ENCODE measurements around the gene DPH5.

Gene DPH5

DNA sequence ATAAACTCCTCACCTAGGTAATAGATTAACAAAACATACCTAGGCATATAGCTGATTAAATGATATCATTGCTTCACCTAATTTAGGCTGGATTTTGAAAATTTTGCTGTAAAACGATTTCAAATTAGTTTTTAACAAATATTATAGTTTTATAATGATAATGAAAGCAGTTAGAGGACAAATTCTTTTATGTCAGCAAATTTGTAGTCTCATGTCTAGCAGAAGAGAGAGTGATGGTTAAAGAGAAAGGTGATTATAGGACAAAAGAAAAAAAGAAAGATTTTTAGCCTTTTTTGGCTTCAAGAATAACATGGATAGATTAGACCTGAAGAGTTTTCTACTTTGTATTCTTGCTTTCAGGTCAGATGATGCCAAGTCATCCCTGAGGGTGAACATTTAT is 3.6 kb upstream of the DPH5 start:
- DNase-seq = no peak

DNA sequence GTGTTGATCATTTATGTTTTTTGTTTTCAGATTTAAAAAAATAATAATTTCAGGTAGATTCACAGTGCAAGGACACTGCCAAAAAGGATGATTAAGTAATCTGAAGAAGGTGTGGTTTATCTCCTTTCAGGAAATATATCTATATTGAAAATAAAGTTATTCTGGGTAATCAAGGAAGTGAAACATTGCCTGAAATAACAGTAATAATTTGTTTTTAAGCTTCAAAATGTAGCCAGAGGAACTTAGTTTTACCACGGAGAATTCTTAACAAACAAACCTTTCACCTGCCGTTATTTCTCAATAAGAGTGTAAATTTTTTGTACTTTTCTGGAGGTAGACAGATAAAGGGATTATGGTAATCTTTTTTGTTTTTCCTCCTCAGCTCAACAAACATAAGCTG is 2.9 kb upstream of the DPH5 start:
- no peak for DNase-seq

DNA sequence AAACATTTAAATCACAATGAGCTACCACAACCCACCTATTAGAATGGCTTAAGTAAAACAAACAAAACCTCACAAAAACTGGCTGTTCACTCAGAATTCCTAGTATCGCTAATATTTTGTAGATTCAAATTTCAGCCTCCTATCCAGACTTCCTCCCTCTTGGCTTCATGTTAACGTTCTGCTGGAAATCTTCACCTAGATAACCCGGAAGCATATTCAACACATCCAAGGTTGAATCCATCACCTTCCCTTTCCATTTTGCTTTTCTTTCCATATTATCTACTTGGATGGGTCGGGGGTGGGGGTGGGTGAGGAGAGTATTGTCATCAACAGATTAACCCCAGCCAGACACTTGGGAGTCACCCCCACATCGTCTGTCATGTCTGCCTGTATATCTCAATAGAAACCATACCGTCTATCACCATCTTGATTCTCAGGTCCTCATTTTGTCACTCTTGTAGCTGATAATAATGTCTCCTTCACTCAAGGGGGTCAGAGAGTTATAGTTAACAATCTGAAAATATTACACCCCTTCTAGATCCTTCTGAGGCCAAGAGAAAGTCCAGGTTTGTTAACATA is 1.7 kb upstream of the DPH5 start:
- no peak for DNase-seq

DNA sequence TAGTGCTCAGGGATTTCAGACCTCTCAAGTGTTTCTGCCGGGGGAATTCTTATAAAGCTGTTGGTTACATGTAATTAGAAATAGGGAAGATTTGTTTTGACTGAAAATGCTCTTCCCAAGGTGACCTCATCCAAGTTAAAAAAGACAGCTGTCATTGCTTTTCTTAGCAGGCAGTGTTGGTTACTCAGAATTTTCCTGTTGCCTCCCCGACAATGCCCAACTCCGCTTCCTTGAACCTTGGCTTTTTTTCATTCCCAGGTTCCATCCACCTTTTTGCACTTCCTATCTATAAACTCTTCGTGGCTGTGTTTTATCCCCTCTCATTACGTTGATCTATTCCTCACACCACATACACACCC is 825 bp upstream of the DPH5 start:
- no peak for DNase-seq

DNA sequence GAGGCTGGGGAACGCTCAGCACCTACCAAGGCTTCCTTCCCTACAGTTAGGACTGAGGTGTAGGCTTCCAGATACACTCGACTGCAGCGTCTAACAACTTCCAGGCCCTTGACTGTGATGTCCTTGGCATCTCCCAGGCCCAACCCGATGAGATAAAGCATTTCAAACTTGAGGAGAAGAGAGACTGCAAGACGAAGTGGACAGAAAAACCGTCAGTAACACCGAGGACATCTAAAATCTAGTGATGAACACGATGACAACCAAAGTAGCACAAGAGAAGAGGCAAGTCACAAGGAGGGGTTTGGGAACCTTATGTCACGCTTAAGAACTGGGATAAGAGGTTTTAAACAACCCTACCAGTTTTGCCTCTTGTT is 314 bp downstream of the DPH5 start:
- DNase-seq = no peak

DNA sequence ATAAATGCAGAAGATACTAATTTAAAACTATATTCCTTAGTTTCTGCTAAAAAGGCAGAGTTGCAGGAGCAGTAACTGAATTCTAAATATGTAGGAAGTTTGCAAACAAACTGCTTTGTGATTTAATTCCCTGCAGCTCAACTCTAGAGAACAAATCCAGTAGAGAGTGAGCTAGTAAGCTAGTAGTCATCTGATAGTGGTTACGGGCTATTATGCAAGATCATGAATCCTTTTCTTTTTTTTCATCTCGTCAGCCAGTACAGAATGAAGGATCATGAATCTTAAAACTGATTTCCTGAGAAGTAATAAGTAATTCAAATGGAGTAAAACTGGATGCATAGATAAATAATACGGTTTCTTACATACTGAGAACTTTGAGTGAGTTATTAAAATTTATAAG is 3.3 kb downstream of the DPH5 start:
- no peak for DNase-seq

DNA sequence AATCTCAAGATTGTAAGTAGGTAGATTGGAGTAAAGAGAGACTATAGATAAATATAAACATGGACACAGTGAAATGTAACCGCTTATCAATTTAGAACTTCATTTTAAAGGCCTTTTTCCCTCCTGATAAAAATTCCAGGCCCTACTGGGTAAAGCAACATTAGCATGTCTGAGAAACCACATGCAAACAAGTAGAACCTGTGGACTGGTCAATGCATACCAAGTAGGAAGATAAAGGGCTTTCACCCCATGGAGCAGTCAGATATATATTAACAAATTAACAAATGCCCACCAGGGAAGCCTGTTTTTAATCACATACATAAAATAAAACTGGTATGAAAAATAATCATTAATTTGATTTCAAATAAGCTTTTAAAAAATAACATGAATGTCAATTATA is 8.1 kb downstream of the DPH5 start:
- DNase-seq = no peak

DNA sequence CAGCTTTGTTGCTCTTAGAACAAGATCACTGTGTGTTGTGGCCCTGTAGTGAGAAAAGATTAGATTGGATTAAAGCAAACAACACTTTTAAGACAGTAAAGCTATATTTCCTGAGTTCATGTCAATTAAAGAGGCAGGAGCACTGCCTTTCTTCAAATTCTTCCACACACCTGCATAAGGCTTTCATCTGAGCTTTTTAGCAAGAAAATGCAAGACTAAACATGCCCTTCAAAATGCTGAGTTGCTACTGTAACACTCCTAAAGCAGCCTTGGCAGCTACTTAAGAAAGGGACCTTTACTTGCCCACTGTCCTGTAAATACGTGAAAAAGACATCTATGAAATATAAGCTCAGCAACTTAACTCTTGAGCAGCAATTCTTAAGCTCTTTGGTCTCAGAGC is 11.8 kb downstream of the DPH5 start:
- DNase-seq = no peak

DNA sequence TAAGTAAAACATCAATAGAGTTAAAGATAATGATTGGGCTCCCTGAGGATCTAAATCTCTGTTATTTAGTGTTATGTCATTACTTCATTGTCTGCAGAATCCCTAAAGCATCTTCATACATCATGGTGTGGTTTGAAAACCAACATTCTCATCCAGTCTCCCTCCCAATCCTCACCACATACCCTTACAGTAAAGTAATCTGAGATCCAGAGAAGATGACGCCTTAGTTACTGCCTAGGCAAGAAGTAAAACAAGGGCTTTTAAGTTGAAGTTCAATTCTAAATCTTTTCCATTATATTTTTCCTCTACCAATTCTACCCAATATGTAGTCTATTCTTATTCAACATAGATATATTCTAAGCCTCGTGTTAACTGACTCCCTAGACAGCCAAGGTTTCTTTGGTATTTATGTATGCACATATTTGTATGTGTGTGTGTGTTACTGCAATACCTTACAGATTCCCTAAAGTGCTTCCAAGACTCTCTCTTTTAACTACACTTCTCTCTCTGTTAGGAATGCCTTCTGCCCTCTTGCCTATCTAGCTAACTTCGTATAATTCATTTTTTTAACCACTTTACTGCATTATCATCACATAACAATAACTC is 17.3 kb downstream of the DPH5 start:
- DNase-seq = no peak

DNA sequence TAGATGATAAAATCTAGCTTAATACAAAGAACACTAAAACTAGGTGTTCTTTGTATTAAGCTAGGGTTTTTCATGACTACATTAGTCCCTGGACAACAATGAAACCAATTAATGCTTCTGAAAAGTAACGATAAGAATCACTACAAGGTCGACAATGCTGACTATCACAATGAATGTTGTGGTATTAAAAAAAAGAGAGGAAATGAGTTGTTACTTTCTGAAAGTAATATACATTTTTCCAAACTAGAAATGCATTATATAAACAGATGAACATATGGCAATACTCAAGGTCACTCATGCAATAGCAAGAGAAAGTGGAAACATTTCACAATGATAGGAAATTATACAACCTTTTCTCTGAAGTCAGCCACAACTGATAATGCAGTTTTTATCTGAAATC is 19.0 kb downstream of the DPH5 start:
- DNase-seq = no peak

DNA sequence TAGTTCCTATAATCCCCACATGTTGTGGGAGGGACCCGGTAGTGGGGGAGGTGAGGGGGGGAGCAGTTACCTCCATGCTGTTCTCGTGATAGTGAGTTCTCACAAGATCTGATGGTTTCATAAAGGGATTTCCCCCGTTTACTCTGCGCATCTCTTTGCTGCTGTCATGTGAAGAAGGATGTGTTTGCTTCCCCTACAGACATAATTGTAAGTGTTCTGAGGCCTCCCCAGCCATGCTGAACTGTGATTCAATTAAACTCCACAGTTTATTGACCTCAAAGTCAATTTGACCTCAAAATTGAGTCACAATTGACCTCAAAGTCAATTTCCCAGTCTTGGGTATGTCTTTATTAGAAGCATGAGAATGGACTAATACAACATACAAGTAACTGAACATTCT is 19.7 kb downstream of the DPH5 start:
- no peak for DNase-seq

DNA sequence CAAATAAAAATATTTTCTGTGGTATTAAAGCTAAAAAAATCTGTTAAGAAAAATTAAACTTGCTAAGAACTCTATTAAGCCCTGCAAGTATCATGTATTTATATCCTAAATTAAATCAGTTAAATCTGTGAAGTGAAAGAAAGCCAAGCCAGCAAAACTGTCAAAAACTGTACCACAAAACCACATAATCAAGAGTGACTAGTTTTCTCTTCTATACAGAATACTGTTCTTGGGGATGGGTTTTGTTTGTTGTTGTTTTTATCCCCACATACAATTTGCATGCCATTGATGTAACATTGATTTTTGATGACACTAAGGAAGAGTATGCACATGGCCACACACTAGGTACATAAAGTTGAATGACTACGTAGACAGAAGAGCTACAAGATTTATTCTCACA is 20.4 kb downstream of the DPH5 start:
- no peak for DNase-seq

DNA sequence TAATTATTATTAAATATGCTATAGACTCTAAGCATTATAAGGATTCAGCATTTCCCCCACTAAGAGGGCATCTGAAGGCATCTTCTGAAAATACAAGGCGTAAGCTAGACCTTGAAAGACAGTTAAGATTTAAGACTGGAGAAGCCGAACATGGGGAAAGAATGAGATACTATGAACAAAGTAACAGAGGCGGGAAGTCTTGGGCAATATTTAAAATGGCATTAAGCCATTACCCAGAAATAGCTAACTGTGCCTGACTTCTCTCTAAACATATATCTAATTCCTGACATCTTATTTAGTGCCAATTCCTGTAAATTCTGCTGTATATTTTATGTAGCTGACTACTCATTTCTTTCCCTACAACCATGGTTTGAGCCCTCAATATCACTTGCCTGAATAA is 20.9 kb downstream of the DPH5 start:
- no peak for DNase-seq

DNA sequence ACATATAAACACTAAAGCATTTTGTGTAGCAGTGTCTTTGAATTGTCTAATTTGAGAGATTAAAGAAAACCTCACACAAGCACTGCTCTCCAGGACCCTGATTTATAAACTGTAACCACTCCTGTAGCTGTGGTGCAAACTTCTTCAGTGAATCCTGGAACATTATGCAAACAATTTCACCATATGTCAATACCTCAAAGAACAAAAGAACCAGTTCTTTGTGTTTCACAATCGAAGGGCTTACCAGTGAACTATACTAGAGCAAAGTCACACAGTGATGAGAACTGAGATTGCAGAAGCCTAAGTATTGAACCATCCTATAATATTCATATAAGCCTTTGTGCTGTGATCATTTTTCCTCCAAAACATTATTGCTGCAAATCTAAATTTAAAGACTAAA is 21.5 kb downstream of the DPH5 start:
- DNase-seq = no peak

DNA sequence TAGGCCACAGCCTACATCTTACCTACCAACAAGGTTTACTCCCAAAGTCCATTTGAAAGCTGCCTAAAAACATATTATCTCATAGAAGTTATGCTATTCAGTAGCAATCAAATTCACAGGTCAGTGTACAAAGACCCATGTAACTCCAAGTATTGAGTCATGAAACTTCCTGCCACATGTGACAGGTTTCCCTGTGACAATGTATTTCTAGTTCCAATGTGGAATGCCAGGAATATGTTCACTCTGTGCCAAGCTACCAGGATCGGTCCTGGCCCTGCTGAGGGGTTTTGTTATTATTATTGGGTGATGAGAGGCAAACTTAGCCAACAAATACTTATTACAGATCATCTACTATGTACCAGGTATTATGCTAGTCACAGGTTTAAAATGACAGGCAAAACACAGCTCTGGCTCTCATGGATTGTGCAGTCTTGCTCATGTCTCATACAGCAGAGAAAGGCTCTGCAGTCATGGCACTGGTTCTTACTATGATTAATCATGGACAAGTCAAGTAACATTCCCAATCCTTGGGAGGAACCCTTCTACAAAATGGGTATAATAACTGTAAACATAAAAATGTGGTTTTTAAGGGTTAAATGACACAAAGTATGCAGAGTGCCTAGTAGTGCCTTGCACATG is 22.5 kb downstream of the DPH5 start:
- DNase-seq = no peak

DNA sequence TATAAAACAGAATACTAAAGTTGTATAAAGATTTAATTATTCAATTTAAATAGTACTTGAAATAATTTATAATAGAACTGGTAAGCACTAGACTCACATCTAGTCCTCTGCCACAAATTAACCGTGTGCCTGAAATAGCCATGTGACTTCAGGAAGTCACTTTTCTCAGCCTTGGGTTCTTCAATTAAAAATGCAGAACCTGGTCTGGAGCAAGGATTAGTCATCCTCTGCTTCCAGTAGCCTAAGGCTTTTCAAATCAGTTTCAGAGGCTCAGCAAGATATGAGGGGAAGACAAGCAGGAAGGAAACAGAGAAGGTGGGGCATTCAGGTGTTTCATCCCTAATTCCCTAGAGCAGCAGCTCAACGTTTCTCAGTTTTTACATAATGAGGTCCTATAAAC is 23.0 kb downstream of the DPH5 start:
- DNase-seq = no peak

DNA sequence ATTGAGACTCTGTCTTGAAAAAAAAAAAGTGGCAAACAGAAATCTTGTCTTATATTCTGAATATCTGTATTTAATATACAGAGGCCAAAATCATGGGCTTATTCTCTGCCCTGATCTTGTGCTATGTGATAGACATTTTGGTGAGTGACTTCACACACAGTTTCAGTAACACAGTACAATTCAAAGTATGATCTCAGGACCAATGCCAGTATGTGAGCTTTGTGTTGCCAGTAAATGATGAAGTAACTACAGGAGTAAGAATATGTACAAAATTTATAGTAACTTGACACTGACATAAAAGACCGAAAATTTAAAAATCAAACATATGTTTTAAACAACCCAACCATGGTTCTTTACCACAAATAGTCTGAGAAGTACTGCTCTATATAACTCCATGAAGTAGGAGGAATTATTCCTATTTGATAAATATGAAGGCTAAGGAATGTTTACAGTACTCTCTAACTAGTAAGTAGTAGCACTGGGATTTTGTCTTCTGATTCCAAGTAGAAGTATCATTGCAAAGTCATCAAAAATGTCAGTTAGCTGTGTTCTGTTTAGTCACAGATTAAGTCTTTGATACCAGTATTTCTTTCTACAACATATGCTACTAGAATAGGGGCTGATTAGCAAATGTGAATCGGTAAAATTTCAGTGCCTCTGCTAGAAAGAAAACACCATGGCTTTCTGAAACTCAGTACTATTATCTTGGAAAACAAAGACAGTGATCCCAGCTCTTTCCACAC is 25.3 kb downstream of the DPH5 start:
- no peak for DNase-seq

DNA sequence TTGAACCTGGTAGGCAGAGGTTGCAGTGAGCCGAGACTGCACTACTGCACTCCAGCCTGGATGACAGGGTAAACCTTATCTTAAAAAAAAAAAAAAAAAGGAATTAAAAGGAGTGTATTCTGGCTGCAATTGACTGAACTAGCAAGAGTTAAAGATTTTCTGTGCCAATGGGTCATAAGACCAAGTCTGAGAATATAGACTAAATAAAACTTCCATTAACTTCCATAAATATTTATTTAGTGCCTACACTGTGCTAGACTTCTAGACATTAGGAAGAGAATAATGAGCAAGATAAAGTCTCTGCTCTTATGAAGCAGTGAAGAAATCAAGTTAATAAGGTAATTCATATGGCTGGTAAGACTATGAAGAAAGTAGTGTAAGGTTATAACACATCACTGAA is 27.2 kb downstream of the DPH5 start:
- no peak for DNase-seq

DNA sequence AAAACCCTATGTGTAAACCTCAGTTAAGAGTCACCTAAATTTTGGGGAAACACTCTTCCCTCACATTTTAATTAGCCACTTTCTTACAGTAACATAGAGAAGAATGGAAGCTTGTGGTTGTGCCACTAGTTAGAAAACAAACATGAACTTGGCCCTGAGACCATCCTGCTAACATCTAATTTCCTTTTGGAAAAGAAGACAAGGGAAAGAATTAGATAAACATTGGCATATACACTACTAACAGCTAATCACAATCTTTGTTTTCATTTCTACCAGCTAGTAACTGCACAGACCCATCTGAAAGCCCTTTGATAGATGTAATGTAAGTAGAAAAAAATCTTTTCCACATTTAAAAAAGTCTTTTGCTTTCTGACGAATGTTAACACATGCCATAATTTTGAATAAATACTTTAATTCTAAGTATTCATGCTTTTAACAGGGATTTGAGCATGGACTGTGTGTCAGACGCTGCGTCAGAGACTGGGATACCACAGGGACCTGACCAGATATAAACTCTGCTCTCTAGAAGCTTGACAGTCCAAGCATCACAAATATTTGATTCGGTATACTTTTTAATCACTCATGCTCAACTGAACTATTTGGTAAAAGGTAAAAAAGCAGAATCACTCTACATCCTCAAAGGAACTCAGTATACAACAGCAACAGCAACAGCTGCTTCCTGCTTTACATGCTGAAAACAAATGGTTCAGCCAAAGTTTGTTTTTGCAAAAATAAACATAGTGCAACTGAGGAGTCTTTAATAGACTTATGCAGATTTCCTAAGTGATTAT is 30.2 kb downstream of the DPH5 start:
- DNase-seq = no peak

DNA sequence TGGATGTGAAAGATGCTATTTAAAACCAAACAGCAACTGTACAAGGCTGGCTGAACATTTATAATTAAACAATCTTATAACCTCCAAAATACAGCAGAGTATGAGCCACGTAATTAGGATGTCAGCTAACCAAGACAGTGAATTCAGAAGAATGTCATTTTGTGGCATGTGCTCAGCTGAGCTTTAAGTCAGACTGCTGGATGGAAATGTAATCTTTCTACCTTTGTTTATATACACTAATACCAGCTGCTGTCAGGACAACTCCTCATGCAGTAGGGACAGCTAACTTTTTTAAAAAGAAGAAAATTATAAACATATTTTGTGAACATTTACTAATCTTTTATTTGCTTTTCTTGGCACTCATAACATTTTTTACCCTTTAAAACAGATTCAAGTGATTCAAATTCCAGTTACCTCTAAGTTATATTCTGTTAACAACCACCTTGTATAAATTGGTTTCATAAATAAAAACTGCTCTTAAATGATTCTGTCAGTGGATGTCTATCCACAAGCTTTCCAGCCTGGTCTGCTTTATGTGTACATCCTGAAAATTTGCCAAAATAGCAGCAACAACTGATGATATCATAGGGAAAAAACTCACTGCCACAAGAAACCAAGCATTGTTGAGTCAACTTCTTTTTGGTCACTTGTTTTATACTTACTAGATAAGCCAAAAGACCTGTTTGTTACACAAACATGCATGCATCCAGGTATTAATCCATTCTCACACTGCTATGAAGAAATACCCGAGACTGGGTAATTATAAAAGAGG is 36.1 kb downstream of the DPH5 start:
- DNase-seq = no peak

DNA sequence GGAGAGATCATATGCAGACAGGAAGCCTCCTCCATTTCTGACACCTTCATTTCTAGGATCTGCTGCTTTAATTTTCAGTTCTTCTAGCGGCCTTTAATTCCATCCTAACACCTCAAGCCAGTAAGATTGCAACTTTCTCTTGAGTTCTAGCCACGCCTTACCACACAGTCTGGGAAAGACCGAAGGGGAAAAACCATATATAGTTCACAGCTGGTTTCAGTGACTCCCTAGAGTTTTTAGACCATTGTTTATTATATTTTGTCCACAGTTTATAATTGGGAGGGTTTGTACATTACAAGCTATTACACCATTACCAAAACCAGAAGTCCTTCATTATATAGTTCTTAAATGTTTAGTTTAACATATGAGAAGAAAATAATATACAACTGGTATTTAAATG is 37.5 kb downstream of the DPH5 start:
- no peak for DNase-seq

DNA sequence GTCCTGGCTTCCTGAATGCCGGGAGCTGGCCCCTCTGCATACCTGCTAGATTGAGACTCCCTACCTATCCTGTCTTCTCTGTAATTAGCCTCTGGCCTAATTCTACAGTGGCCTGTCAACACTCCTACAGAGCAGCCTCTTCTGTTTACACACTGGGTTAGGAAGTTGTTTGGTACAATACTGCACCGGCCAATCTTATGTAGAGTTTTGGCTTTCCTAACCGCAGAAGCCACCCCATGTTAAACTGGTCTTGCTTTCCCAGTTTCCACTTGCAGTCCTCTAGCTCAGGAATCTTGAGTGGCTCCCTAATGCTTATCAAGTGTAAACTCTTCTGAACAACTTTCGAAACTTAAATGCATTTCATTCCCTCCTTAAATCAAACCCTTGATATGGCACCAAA is 42.8 kb downstream of the DPH5 start:
- no peak for DNase-seq

DNA sequence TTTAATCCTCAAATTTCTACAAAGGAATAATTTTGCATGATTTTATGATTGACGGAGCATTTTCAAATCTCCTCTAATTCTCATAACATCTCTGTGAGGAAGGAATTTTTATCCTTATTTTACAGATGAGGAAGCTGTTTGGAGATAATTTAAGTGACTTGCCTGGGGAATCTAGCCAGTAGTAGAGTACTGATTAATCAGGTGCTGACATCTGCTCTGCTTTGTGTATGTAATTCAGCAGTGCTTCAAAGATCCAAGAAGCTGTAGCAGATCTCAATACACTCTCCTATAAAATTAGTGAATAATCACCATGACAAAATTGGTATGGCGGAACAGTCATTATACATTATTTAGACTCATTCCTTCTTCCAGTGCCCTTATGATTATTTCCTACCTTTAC is 46.0 kb downstream of the DPH5 start:
- no peak for DNase-seq

Data from NCI-H748 treated with DMSO at 0.1 percent for 48 hours (cell line).